ENCODE data around the gene OR51G1.
"Not testable (repeated sequence)": the region's sequence is repeated elsewhere in the genome, so short reads cannot be mapped to it uniquely, and the experiment has no call there.

DNA sequence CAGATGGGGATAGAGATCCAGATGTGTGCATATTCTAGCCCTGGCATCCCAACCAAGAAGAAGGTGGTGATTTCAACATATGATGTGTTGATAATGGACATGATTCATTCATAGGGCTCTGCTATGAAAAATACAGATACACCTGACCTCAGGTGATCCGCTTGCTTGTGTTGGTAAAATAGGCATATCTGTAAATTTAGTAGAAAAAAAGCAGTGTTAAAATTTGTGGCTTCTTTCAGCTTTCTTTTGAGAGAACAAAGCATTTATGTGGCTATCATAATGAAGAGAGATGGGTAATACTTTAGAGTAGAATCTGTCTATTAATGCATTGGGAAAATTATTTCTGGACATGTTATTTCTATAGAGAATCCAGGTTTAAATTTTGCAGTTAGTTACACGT is 31.5 kb upstream of the OR51G1 start, which contains the start of gene OR51A2:
- not testable (repeated sequence) for TF ChIP-seq GLIS3 (CRISPR knock-in tag; IDR thresholded peaks at IDR 0.05); ARNTL (CRISPR knock-in tag; IDR thresholded peaks at IDR 0.05; ENCODE audit: borderline replicate concordance, low read depth); ZFP3 (CRISPR knock-in tag; IDR thresholded peaks at IDR 0.05); PPARA (CRISPR knock-in tag; IDR thresholded peaks at IDR 0.05; ENCODE audit: borderline replicate concordance); ZNF565 (CRISPR knock-in tag; conservative IDR thresholded peaks at IDR 0.05; ENCODE audit: low read depth); ZNF70 (CRISPR knock-in tag; IDR thresholded peaks at IDR 0.05); OSR1 (CRISPR knock-in tag; IDR thresholded peaks at IDR 0.05)
- TF ChIP-seq, protein P1, sequence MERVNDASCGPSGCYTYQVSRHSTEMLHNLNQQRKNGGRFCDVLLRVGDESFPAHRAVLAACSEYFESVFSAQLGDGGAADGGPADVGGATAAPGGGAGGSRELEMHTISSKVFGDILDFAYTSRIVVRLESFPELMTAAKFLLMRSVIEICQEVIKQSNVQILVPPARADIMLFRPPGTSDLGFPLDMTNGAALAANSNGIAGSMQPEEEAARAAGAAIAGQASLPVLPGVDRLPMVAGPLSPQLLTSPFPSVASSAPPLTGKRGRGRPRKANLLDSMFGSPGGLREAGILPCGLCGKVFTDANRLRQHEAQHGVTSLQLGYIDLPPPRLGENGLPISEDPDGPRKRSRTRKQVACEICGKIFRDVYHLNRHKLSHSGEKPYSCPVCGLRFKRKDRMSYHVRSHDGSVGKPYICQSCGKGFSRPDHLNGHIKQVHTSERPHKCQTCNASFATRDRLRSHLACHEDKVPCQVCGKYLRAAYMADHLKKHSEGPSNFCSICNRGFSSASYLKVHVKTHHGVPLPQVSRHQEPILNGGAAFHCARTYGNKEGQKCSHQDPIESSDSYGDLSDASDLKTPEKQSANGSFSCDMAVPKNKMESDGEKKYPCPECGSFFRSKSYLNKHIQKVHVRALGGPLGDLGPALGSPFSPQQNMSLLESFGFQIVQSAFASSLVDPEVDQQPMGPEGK (CRISPR knock-in tag; IDR thresholded peaks at IDR 0.05; ENCODE audit: borderline replicate concordance), result not testable (repeated sequence)
- TF ChIP-seq, protein P2, sequence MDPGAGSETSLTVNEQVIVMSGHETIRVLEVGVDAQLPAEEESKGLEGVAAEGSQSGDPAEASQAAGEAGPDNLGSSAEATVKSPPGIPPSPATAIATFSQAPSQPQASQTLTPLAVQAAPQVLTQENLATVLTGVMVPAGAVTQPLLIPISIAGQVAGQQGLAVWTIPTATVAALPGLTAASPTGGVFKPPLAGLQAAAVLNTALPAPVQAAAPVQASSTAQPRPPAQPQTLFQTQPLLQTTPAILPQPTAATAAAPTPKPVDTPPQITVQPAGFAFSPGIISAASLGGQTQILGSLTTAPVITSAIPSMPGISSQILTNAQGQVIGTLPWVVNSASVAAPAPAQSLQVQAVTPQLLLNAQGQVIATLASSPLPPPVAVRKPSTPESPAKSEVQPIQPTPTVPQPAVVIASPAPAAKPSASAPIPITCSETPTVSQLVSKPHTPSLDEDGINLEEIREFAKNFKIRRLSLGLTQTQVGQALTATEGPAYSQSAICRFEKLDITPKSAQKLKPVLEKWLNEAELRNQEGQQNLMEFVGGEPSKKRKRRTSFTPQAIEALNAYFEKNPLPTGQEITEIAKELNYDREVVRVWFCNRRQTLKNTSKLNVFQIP (CRISPR knock-in tag; IDR thresholded peaks at IDR 0.05; ENCODE audit: borderline replicate concordance, low read depth), result not testable (repeated sequence)
